IPS-20b (cell line): ENCODE results near the gene ROR1.

ENCODE experiments used
- H3K27ac ChIP-seq: one replicate; pipeline ENCODE4 v1.5.1; 2013; ENCODE audit warnings: low read length
- H3K27me3 ChIP-seq: 2 replicates; pipeline ENCODE4 v1.6.1; 2013; ENCODE audit warnings: mild to moderate bottlenecking, low read length, inconsistent platforms; ENCODE audit not compliant: insufficient read depth
- H3K36me3 ChIP-seq: 2 replicates; pipeline ENCODE4 v1.6.1; 2013; ENCODE audit warnings: low read depth, mild to moderate bottlenecking, inconsistent platforms, low read length, moderate library complexity; ENCODE audit not compliant: insufficient read depth
- H3K4me1 ChIP-seq: 2 replicates; pipeline ENCODE4 v1.6.1; 2013; ENCODE audit warnings: mild to moderate bottlenecking, control low read depth, inconsistent platforms, low read length, moderate library complexity; ENCODE audit not compliant: insufficient read depth
- H3K4me3 ChIP-seq: 2 replicates; pipeline ENCODE4 v1.5.1; 2013; ENCODE audit warnings: mild to moderate bottlenecking, low read length, inconsistent platforms
- H3K9ac ChIP-seq: 2 replicates; pipeline ENCODE4 v1.6.1; 2013; ENCODE audit warnings: low read depth, mild to moderate bottlenecking, inconsistent platforms, low read length, moderate library complexity
- H3K9me3 ChIP-seq: 2 replicates; pipeline ENCODE4 v1.6.1; 2013; ENCODE audit warnings: mild to moderate bottlenecking, low read depth, low read length, inconsistent platforms; ENCODE audit not compliant: insufficient read depth

The ROR1 gene

DNA sequence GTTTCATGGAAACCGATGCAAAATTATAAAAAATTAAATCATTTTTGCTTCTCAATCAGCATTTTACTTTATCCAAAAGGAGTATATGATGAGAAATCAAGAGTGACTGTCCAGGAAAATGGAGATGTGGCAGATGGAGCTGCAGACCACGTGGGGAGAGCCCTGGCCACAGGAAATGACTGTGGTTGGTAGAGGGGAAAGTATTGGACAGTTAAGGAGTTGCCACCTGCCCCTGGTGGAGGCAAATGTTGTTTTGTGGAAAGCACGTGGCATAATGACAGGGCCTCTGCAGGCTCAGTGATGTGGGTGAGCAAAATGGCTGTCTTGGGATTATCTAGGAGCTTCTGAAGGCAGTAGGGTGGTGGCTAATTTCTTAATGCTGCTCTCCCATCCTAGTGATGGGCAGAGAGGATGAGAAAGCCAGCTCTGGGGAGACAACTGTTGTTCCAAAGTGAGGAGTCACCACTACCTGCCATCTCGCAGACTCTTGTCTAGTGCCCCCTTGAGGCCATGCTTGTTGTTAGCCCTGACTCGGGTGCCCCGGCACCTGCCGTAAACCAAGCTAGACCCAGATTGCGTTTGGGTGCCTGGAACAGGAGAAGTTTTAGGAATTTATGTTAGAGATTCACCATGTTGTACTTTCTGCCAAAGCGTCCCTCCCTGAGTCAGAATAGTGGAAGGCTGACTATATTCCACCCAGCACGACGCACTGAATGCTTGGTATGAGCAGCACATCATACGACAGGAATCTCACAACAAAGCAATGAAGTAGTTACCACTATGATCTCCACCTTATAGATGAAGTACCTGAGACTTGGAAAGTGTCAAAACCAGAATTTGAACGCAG is 144.0 kb downstream of the ROR1 start:
- H3K4me1 ChIP-seq, result peaks cover 56% of the 10 kb centered on the region
- H3K9me3 ChIP-seq, result no peaks in the 10 kb centered on the region

DNA sequence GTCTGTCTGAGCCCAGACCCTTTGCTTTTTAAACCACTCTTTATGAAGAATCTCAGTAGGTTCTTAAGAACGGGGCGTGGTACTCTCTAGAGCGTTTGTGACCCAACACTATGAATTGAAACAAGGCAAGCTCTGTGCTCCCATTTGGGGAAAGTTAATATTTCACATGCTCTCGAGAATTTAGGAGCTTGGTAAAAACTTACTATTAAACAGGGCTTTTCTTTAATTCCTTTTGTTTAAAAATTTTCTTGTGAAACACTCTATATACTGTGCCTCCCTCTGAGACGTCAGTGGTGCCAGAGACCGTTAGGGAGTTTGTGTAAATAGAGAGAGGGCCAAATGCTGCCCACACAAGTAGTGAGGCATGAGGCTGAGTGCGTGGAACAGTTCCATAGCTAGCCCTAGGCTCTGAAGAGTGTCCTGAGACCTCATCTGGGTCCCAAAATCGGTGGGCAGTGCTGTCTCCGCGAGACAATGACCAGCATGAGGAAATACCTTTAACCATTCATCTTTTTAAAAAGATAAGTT is 144.7 kb downstream of the ROR1 start:
- Histone ChIP-seq H3K9me3 (no peaks in the 10 kb centered on the region), H3K4me3 (no peak overlapping the region), H3K27ac (no peak overlapping the region), H3K9ac (no peak overlapping the region), H3K27me3 (no peaks in the 10 kb centered on the region), H3K36me3 (no peaks in the 10 kb centered on the region), H3K4me1 (peaks cover 55% of the 10 kb centered on the region)

More for the DNA sequence above, 144.0 kb downstream of the ROR1 start:
- Histone ChIP-seq H3K27ac (no peak overlapping the region), H3K9ac (no peak overlapping the region), H3K36me3 (no peaks in the 10 kb centered on the region), H3K4me3 (no peak overlapping the region), H3K27me3 (no peaks in the 10 kb centered on the region)

DNA sequence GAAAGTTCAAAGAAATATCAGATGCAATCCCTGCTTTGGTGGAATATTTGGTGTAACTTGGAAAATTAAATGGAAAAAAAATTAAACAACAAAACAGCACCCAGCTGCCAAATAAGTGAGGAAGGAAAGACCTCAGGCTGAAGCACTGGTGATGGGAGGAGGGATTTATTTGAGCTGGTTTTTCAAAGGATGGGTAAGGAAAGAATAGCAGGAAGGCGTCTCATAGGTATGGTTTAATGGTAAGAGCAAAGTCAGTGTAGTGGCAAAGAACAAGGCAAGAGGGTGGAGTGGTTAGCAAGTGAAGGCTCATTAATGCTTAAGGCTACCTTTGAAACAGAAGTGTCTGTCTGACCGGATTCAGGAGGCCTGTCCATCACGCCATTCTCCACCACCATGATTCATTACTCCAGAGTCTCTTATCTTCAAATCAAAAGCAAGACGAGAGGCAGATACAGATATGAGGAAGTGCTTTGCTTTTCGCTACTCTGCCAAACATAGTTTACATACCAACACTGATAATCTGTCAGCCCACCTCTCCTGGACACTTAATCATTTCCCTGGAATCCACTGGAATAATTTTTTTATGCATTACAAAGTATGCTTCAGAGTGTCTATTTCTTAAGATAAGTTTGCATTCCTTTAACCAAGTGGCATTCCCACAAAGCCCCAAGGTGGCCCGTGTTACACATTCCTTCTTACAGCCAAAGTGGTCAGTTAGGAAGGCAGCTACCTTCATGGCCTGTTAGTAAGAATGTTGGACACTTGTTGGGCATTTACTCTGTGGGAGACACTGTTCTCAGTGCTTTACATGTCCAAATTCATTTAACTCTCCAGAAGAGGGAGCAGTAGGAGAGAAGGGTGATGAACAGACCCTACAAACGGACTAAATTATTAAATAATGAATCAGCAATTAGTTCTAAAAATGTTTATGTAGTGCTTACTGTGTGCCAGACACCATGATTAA is 146.6 kb downstream of the ROR1 start:
- H3K9ac ChIP-seq, result no peak overlapping the region
- H3K4me1 ChIP-seq, result peaks cover 39% of the 10 kb centered on the region; the same call in 1 of the 2 replicates
- no peaks in the 10 kb centered on the region for H3K27me3 ChIP-seq

DNA sequence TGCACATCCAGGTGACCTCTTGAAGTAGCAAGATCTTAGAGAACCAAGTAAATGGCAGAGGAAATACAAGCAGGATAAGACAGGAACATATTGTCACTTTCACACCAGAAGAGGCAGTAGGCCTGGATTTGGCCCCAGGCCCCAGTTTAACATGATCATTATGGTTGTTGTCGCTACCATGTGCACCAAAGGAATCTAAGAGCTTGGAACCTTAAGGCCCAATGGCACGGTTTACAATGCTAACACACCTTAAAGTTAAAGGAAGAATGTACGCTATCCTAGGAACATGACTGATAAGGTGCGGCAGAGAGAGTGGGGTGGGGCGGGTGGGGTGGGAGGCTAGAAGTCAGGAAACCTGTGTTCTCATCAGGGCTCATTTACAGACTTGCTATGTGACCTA is 147.5 kb downstream of the ROR1 start:
- no peaks in the 10 kb centered on the region for H3K36me3 ChIP-seq
- no peak overlapping the region for H3K4me3 ChIP-seq
- H3K27me3 ChIP-seq, result no peaks in the 10 kb centered on the region
- H3K4me1 ChIP-seq, result peaks cover 36% of the 10 kb centered on the region; the same call in 1 of the 2 replicates
- H3K9me3 ChIP-seq, result no peaks in the 10 kb centered on the region
- H3K27ac ChIP-seq, result no peak overlapping the region
- no peak overlapping the region for H3K9ac ChIP-seq

More for the DNA sequence above, 146.6 kb downstream of the ROR1 start:
- H3K27ac ChIP-seq, result no peak overlapping the region
- no peaks in the 10 kb centered on the region for H3K9me3 ChIP-seq
- no peaks in the 10 kb centered on the region for H3K36me3 ChIP-seq
- no peak overlapping the region for H3K4me3 ChIP-seq

DNA sequence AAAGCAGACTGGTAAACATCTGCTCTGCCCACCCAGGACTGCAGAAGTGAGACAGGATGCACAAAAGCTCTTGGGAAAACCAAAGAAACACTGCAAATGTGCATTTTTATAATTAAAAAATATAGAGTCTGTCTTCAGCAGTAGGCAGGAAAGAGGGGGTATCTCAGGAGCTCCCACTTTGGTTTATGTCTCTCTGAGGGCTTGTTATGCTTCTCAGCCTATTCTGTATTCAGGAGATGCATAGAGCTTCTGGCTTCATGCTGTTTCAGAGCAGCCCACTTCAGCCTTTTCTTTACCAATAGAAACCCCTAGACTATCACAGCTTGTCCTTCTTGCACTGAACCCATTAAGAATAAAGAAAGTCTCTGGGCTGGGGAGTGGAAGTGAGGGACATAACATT is 148.0 kb downstream of the ROR1 start:
- Histone ChIP-seq H3K27ac (no peak overlapping the region), H3K36me3 (no peaks in the 10 kb centered on the region), H3K9me3 (no peaks in the 10 kb centered on the region), H3K4me3 (no peak overlapping the region), H3K9ac (no peak overlapping the region), H3K4me1 (peaks cover 35% of the 10 kb centered on the region; the same call in 1 of the 2 replicates), H3K27me3 (no peaks in the 10 kb centered on the region)

DNA sequence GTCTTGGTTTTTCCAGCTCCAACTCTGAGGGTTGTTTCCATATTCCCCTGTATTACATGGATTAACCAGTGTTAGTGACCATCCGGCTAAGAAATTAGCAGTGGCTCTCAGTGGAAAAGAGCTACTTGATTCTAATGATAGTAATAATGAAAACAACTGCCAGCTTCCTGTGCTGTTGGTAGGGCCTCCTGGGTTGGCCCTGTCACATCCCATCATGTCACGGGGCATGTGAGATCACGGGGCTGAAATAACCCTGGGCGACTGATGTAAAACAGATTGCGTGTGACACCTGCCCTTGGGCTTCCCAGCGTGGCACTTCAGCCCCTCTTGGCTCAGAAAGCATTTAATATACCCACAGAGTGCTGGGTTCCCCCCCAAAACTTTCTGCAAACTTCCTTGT is 149.0 kb downstream of the ROR1 start:
- Histone ChIP-seq H3K9ac (no peak overlapping the region), H3K4me1 (peaks cover 35% of the 10 kb centered on the region; the same call in 1 of the 2 replicates), H3K36me3 (no peaks in the 10 kb centered on the region), H3K9me3 (no peaks in the 10 kb centered on the region), H3K27me3 (no peaks in the 10 kb centered on the region), H3K27ac (no peak overlapping the region), H3K4me3 (no peak overlapping the region)

DNA sequence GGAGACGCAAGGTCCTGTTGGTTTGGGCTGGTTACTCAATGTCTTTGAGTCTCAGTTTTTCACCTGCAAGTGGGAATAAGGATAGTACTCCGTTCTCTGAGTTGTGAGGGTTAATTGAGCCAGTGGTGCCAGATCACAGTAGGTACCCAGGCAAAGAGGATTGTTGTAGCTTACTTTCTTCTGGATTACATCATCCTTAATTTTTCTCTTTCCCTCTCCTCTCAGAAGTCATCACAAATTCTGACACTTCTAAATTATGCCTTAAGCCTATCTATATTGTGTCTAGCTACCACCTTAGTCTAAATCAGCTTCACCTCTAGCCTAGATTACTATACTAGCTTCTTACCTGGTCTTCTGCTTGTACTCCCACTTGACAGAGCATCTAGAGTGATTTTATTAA is 149.5 kb downstream of the ROR1 start:
- no peak overlapping the region for H3K4me3 ChIP-seq
- no peaks in the 10 kb centered on the region for H3K9me3 ChIP-seq
- H3K27ac ChIP-seq, result no peak overlapping the region
- H3K4me1 ChIP-seq, result peaks cover 36% of the 10 kb centered on the region; the same call in 1 of the 2 replicates
- H3K9ac ChIP-seq, result no peak overlapping the region
- H3K36me3 ChIP-seq, result no peaks in the 10 kb centered on the region
- no peaks in the 10 kb centered on the region for H3K27me3 ChIP-seq

DNA sequence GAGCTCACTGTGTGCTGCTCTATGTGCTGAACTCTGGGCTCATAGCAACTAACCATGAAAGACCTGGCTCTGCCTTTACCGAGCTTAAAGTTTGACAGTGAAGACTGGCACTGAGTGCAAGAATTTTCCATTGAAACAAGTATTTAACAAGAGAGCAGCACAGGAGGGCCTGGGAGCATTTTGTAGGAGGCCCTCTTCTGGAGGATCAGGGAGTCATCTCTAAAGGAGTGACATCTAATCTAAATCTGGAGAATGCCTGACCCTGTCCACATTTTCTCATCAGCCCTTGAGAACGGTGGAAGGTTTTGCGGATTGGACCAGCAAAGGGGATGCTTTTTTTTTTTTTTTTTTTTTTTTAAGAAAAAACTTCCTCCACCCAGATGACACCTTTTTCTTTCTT is 150.8 kb downstream of the ROR1 start:
- Histone ChIP-seq H3K9me3 (no peaks in the 10 kb centered on the region), H3K36me3 (no peaks in the 10 kb centered on the region), H3K4me3 (no peak overlapping the region), H3K27ac (no peak overlapping the region), H3K9ac (no peak overlapping the region), H3K4me1 (peaks cover 36% of the 10 kb centered on the region; the same call in 1 of the 2 replicates), H3K27me3 (no peaks in the 10 kb centered on the region)

DNA sequence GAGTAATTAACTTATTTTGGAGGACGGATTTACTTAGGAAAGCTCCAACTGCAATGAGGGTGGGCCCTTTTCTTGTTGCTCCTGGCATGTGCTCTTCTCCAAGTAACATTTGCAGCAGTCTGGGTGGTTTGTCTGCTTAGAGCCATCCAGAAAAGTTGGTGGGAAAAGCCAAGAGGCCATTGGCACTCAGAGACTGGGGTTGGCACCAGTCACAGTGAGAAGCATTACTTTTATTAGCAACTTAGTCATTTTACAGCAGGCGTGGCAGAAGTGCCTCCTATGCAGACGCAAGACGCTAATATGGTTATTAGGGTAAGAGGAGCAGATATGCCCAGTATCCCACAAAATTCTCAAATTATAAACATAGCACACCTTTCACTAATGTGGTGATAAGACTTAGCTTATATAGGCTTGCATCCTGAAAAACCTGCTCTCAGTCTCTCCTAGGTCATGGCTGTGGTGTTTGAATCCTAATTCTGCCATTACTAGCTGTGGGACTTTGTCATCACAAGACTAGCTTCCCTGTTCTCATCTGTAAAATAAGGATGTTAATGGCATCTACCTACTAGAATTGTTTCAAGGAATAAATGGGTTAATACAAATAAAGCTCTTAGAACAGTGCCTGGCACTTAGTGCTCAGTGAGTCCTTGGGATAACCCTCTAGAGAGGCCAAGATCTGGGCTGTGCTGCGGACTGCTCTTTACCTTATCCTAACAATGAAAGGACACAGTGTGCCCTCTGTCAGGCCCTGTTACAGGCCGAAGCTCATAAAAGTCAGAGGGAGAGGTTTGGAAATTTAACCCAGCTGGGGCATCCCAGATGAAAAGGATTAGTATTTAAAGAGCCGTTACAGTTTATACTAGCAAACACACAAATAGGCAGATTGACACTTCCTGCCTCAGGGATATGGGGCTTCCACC is 154.6 kb downstream of the ROR1 start:
- Histone ChIP-seq H3K9me3 (no peaks in the 10 kb centered on the region), H3K36me3 (no peaks in the 10 kb centered on the region), H3K27me3 (no peaks in the 10 kb centered on the region), H3K9ac (no peak overlapping the region), H3K4me3 (no peak overlapping the region), H3K27ac (peak overlapping the region; percentile 6), H3K4me1 (peaks cover 14% of the 10 kb centered on the region; the same call in 1 of the 2 replicates)

DNA sequence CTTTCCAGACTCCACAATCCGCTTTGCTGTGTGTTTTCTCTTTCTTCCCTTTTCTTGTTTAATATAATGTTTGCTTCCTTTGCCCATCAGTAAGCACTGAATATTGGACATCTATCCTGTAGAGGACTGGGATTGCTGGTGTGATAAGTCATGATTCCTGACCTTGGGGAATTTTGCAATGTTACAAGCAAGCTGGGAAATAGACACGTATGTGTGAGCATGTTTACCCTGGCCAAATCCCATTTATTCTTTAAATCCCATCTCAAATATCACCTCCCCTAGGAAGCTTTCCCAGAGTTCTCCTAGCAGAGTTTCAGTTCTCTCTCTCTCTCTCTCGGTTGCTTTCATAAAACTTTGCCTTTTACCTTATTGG is 155.3 kb downstream of the ROR1 start:
- Histone ChIP-seq H3K4me3 (no peak overlapping the region), H3K4me1 (peaks cover 14% of the 10 kb centered on the region; the same call in 1 of the 2 replicates), H3K9me3 (no peaks in the 10 kb centered on the region), H3K36me3 (no peaks in the 10 kb centered on the region), H3K9ac (no peak overlapping the region), H3K27ac (peak overlapping the region; percentile 6), H3K27me3 (no peaks in the 10 kb centered on the region)

DNA sequence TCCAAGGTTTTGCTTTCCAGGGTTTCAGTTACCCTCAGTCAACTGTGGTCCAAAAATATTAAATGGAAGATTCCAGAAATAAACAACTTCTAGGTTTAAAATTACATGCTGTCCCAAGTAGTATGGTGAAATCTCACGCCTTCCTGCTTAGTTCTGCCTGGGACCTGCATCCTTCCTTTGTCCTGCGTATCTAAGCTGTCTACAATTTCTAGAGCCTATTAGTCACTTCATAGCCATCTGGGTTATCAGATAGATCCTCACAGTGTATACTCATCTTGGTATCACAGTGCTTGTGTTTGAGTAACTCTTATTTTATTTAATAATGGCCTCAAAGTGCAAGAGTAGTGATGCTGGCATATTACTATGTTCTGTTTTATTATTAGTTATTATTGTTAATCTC is 157.7 kb downstream of the ROR1 start:
- no peaks in the 10 kb centered on the region for H3K27me3 ChIP-seq
- no peak overlapping the region for H3K4me3 ChIP-seq
- H3K9ac ChIP-seq, result no peak overlapping the region
- H3K36me3 ChIP-seq, result no peaks in the 10 kb centered on the region
- no peak overlapping the region for H3K27ac ChIP-seq
- H3K9me3 ChIP-seq, result no peaks in the 10 kb centered on the region
- H3K4me1 ChIP-seq, result peaks cover 14% of the 10 kb centered on the region; the same call in 1 of the 2 replicates
